Astrocyte (in vitro differentiated cells and primary cell): Measurements from ENCODE around the gene METRNL. TPM values are rescaled to one million over a fixed set of nuclear protein-coding genes. Genes with fewer than 3 reads are reported as not detected.

Experiments used
- DNase-seq: peaks from one replicate; pipeline ENCODE4 v3.0.0-alpha.2; 2010; ENCODE audit warnings: low read depth
- FAIRE-seq: peaks from 2 replicates; lab custom pipeline; 2011; peaks lifted over from hg19 to GRCh38; lab: Jason Lieb, UNC
- H2AFZ ChIP-seq: 2 replicates; pipeline ENCODE4 v1.6.0; 2012; ENCODE audit warnings: low read depth, low read length, inconsistent platforms
- H3K27ac ChIP-seq: 2 replicates; pipeline ENCODE4 v1.5.1; 2011; ENCODE audit warnings: low read depth, low read length, inconsistent platforms
- H3K27me3 ChIP-seq: 2 replicates; pipeline ENCODE4 v1.6.0; 2011; ENCODE audit warnings: low read length, inconsistent platforms; ENCODE audit not compliant: insufficient read depth
- H3K36me3 ChIP-seq: 2 replicates; pipeline ENCODE4 v1.5.1; 2011; ENCODE audit warnings: low read length, inconsistent platforms; ENCODE audit not compliant: insufficient read depth
- H3K4me1 ChIP-seq: 2 replicates; pipeline ENCODE4 v1.5.1; 2011; ENCODE audit warnings: low read length, inconsistent platforms; ENCODE audit not compliant: insufficient read depth
- H3K4me2 ChIP-seq: 2 replicates; pipeline ENCODE4 v1.6.0; 2012; ENCODE audit warnings: low read length, inconsistent platforms
- H3K4me3 ChIP-seq: 2 replicates; pipeline ENCODE4 v1.5.1; 2011; ENCODE audit warnings: low read depth, mild to moderate bottlenecking, low read length, inconsistent platforms; ENCODE audit not compliant: insufficient read depth
- H3K79me2 ChIP-seq: 2 replicates; pipeline ENCODE4 v1.6.0; 2012; ENCODE audit warnings: mild to moderate bottlenecking, low read length, inconsistent platforms; ENCODE audit not compliant: insufficient read depth
- H3K9ac ChIP-seq: 2 replicates; pipeline ENCODE4 v1.6.0; 2012; ENCODE audit warnings: mild to moderate bottlenecking, low read length, inconsistent platforms
- H3K9me3 ChIP-seq: 2 replicates; pipeline ENCODE4 v1.5.1; 2012; ENCODE audit warnings: low read depth, mild to moderate bottlenecking, low read length, inconsistent platforms; ENCODE audit not compliant: insufficient read depth
- H4K20me1 ChIP-seq: 2 replicates; pipeline ENCODE4 v1.6.0; 2012; ENCODE audit warnings: low read length, inconsistent platforms; ENCODE audit not compliant: insufficient read depth
- H3K27ac Mint-ChIP-seq: one replicate; pipeline ENCODE4 v1.8.0; 2021; ENCODE audit warnings: mild to moderate bottlenecking, mixed read lengths; ENCODE audit not compliant: unreplicated experiment
- H3K27me3 Mint-ChIP-seq: one replicate; pipeline ENCODE4 v1.8.0; 2021; ENCODE audit warnings: low read depth, mixed read lengths; ENCODE audit not compliant: unreplicated experiment
- H3K36me3 Mint-ChIP-seq: one replicate; pipeline ENCODE4 v1.8.0; 2021; ENCODE audit warnings: low read depth, mixed read lengths; ENCODE audit not compliant: unreplicated experiment
- H3K4me1 Mint-ChIP-seq: one replicate; pipeline ENCODE4 v1.8.0; 2021; ENCODE audit warnings: low read depth, mixed read lengths; ENCODE audit not compliant: unreplicated experiment
- H3K4me3 Mint-ChIP-seq: one replicate; pipeline ENCODE4 v1.8.0; 2021; ENCODE audit warnings: mild to moderate bottlenecking, moderate library complexity, mixed read lengths; ENCODE audit not compliant: unreplicated experiment
- H3K9me3 Mint-ChIP-seq: one replicate; pipeline ENCODE4 v1.8.0; 2021; ENCODE audit warnings: mild to moderate bottlenecking, mixed read lengths; ENCODE audit not compliant: unreplicated experiment
- EZH2 ChIP-seq: IDR thresholded peaks from 2 replicates; pipeline ENCODE4 v1.6.1; 2012; ENCODE audit warnings: mild to moderate bottlenecking, low read length, inconsistent platforms; ENCODE audit not compliant: insufficient read depth
- total RNA-seq: library from RNA; stranded (reverse); gene quantifications from 2 replicates; pipeline ENCODE4 v1.2.1, GENCODE V29; 2021
- TF ChIP-seq, protein P1 (sequence below): IDR thresholded peaks from 2 replicates; pipeline ENCODE4 v1.5.1; 2011; ENCODE audit warnings: low read depth, mild to moderate bottlenecking, inconsistent platforms, low read length, moderate library complexity; ENCODE audit not compliant: insufficient read depth

Gene METRNL
- total RNA-seq, 1 donor from 2014 or later: 36.7 TPM

DNA sequence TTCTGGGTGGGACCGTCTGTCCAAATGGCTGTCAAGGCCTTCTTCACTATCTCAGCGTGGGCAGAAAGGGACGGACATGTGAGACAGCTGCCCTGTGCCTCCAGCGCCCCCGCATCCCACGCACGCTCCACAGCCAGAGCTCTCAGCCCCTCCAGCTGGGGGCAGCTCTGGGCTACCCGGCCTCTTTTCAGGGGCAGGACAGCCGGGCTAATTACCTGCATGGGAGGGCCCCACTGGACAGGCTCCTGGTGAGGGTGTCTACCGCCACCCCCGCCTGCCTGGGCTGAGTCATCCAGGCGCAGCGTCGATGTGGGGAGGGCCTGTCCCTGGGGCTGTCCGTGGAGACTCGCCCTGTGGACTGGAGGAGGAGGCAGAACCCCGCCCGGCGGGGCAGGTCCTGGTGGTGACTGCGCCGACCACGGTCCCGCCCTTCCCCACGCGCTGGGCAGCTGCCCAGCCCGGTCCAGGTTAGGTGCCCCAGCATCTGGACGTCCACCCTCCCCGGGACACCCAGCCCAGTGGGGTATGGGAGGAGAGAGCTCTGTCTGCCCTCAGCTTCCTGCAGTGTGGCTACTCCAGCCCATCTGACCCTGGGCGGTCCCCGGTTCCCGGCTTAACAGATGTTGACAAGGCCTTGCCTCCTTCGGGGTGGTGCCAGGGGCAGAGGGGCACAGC lies 5.9 kb upstream of the METRNL start:
- H3K9me3 Mint-ChIP-seq: no peaks in the 10 kb centered on the region
- no peak overlapping the region for H3K4me3 ChIP-seq
- H3K4me1 ChIP-seq: peaks cover 3% of the 10 kb centered on the region
- no peak overlapping the region for H2AFZ ChIP-seq
- peaks cover 37% of the 10 kb centered on the region for H3K27me3 Mint-ChIP-seq
- no peak overlapping the region for H3K9ac ChIP-seq
- no peaks in the 10 kb centered on the region for H4K20me1 ChIP-seq
- no peaks in the 10 kb centered on the region for H3K79me2 ChIP-seq
- TF ChIP-seq, protein P1, sequence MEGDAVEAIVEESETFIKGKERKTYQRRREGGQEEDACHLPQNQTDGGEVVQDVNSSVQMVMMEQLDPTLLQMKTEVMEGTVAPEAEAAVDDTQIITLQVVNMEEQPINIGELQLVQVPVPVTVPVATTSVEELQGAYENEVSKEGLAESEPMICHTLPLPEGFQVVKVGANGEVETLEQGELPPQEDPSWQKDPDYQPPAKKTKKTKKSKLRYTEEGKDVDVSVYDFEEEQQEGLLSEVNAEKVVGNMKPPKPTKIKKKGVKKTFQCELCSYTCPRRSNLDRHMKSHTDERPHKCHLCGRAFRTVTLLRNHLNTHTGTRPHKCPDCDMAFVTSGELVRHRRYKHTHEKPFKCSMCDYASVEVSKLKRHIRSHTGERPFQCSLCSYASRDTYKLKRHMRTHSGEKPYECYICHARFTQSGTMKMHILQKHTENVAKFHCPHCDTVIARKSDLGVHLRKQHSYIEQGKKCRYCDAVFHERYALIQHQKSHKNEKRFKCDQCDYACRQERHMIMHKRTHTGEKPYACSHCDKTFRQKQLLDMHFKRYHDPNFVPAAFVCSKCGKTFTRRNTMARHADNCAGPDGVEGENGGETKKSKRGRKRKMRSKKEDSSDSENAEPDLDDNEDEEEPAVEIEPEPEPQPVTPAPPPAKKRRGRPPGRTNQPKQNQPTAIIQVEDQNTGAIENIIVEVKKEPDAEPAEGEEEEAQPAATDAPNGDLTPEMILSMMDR: no peak
- no peak for TF ChIP-seq EZH2
- H3K4me2 ChIP-seq: no peak overlapping the region
- H3K27ac ChIP-seq: no peak overlapping the region
- H3K9me3 ChIP-seq: no peaks in the 10 kb centered on the region
- no peak overlapping the region for H3K4me3 Mint-ChIP-seq
- no peaks in the 10 kb centered on the region for H3K36me3 Mint-ChIP-seq
- no peaks in the 10 kb centered on the region for H3K36me3 ChIP-seq
- no peaks in the 10 kb centered on the region for H3K4me1 Mint-ChIP-seq
- DNase-seq (peak; percentile 36), FAIRE-seq (no peak)
- H3K27me3 ChIP-seq: peaks cover 5% of the 10 kb centered on the region
- no peak overlapping the region for H3K27ac Mint-ChIP-seq

DNA sequence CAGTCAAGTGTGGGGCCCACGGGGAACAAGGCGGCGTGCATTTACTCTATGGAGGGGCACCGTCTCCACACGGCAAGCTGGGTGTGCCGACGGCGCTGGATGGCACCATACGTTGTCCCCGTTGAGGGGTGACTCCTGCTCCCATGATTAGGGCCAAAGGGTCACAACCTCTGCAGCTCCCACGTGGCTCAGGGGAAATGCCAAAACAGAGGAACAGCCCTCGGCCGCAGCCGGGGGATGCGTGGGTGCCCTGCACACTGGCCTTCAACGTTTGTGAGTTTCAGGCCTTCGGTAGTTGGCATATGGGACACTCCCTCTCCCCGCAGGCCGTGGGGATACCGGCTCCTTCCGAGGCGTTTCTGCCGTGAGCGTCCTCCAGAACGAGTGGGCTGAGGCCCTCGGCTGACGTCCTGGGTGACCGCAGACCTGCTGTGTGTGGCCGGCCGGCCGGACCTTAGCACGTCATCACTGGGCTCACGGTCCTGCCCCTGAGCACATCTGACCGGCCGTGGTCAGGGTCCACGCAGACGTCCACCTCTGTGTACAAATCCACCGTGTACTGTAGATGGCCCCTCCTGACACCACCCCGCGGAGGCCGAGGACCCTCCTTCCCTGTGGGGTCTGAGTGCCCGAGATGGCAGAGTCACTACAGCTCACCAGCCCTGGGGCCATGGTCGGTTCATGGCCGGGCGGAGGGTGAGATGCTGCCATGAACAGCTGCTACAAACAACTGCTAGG lies 4.8 kb upstream of the METRNL start:
- peaks cover 3% of the 10 kb centered on the region for H3K4me1 ChIP-seq
- Mint-ChIP-seq H3K27ac (no peak overlapping the region), H3K4me3 (no peak overlapping the region), H3K4me1 (no peaks in the 10 kb centered on the region), H3K27me3 (peaks cover 37% of the 10 kb centered on the region), H3K36me3 (no peaks in the 10 kb centered on the region), H3K9me3 (no peaks in the 10 kb centered on the region)
- H3K4me3 ChIP-seq: no peak overlapping the region
- TF ChIP-seq EZH2: no peak
- TF ChIP-seq, protein P1: no peak
- H3K27ac ChIP-seq: no peak overlapping the region
- DNase-seq (no peak), FAIRE-seq (no peak)
- H3K9me3 ChIP-seq: no peaks in the 10 kb centered on the region
- peaks cover 8% of the 10 kb centered on the region for H3K27me3 ChIP-seq
- H3K4me2 ChIP-seq: no peak overlapping the region
- no peaks in the 10 kb centered on the region for H3K79me2 ChIP-seq
- no peak overlapping the region for H2AFZ ChIP-seq
- no peaks in the 10 kb centered on the region for H4K20me1 ChIP-seq
- no peak overlapping the region for H3K9ac ChIP-seq
- no peaks in the 10 kb centered on the region for H3K36me3 ChIP-seq
